Left hindlimb (tissue), 1 donor: ENCODE results near the gene VSIG10L2.
"Not testable (repeated sequence)": the region's sequence is repeated elsewhere in the genome, so short reads cannot be mapped to it uniquely, and the experiment has no call there.

Experiments used
- DNase-seq: peaks from one replicate; pipeline ENCODE4 v3.0.0-alpha.2; 2018

VSIG10L2 gene

DNA sequence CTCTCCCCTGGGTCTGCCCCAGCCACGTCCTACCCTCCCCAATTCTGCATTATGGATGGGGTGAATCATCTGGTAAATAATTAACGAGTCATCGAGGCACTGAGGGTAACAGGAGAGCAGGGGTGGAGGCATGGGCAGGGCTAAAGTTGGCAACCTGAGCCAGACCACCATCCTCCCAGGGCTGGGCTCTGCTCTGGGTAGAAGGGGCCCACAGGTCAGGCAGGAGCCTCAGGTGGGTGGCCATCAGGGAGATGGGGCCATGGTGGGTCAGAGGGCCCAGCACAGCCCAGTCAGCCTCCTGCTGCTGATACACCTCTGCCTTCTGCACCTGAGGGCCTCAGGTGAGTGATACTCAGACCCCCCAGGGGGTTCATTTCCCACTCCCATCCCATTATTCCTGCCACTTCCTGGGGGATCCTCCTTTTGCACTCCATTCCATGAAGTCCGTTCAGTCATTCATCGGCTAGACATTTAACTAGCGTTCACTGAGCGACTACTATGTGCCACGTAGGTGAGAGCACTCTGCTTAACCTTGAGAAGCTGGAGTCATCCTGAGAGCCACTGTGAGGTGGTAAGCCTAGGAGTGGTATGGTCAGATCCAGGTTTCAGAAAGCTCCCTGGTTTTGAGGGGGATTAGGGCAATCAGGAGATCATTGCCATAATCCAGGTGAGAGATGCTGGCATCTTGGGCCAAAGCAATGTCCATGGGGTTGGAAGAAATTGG lies at the start of gene VSIG10L2:
TSS of gene VSIG10L2 (plus strand) at position 248 of the 724 bp plus-strand sequence. CDS start at position 260, 12 bp downstream.
- no peak for DNase-seq

- DNase-seq: no peak
Measured at GRCh38 chr11:125901872-125902271, 44.0 kb upstream of the VSIG10L2 start.

DNA sequence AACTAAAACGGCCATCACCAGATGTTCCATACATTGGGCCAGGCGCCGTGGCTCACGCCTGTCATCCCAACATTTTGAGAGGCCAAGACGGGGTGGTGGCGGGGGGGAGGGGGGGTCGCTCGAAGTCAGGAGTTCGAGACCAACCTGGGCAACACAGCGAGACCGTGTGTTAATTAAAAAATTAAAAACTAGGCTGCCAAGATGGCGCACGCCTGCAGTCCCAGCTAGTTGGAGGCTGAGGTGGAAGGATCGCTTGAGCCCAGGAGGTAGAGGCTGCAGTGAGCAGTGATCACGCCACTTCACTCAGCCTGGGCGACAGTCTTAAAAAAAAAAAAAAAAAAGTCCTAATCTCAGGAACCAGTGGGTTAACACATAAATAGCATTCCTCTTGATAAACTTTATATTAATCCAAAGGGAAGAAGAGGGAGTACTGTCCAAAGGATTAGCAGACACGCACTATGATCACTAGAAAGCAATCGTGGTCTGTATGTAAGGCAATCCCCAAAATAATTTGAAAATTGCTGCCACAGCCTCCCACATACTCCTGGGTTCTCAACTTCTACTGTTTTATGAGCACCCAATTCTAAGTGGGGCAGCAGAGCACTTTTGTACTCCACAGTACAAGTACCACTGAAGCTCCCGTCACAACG lies 43.4 kb upstream of the VSIG10L2 start:
- DNase-seq: no peak

GRCh38 chr11:125902927-125903710 lies 42.7 kb upstream of the VSIG10L2 start, which contains the start of gene PUS3:
TSS of gene PUS3 (minus strand) at chr11:125903206. CDS start at chr11:125896284, 6,922 bp downstream.
- DNase-seq: peak; percentile 93

GRCh38 chr11:125903711-125904659 lies 41.9 kb upstream of the VSIG10L2 start, which contains the start of gene DDX25:
TSS of gene DDX25 (plus strand) at chr11:125904508. CDS start at chr11:125904518, 10 bp downstream.
- DNase-seq: peak; percentile 47

DNA sequence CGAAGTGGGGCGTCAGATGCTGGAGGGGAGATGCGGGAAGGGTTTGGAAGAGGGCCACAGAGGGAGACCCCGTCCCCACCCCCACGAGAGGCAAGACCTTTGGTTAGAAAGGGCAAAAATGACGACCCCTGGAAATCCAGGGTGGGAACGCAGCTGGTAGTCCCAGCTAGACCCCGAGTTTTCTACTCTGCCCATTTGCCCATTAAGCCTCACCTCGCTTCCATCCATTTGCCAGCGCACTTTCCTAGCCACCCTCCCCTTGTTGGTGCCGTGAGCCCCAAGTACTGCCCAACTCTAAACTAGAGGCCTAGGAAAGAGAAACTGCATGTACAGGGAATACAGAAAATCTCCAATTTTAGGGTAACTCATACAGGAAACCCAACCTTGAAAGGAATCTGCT lies 41.2 kb upstream of the VSIG10L2 start:
- DNase-seq: no peak

- DNase-seq: no peak
Measured at GRCh38 chr11:125910226-125910849, 35.5 kb upstream of the VSIG10L2 start.

- DNase-seq: not testable (repeated sequence)
Measured at GRCh38 chr11:125914601-125915000, 31.2 kb upstream of the VSIG10L2 start.

- no peak for DNase-seq
Measured at GRCh38 chr11:125916683-125917347, 29.0 kb upstream of the VSIG10L2 start.

DNA sequence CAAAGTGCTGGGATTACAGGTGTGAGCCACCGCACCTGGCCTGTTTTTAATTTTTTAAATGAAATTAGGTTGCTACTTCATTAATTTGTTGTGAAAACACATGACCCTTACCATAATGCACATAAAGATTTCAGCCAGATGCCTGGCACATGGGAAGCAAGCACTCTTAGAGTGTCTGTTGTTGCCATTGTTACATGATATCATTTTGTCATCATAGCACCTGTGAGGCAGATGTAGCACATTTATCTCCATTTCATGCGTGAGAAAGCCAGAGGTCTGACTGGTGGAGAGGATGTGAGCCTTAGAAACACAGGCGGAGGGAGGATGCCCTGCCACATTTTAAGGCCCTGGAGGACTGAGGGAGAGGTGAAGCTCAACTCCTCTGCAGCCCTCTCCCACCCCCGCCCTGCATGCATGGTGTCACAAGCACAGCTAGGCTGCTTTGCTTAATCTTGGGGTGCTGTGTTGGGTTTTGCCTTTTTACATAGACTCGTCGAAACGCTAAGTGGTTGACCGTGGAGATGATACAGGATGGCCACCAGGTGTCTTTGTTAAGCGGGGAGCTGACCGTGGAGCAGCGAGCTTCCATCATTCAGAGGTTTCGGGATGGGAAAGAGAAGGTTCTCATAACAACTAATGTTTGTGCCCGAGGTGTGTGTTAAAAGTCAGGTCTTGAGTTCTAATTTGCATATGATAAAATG lies 27.6 kb upstream of the VSIG10L2 start:
- DNase-seq: no peak

GRCh38 chr11:125921042-125921441 lies 24.8 kb upstream of the VSIG10L2 start:
- no peak for DNase-seq

- no peak for DNase-seq
Measured at GRCh38 chr11:125922156-125922555, 23.7 kb upstream of the VSIG10L2 start.

DNA sequence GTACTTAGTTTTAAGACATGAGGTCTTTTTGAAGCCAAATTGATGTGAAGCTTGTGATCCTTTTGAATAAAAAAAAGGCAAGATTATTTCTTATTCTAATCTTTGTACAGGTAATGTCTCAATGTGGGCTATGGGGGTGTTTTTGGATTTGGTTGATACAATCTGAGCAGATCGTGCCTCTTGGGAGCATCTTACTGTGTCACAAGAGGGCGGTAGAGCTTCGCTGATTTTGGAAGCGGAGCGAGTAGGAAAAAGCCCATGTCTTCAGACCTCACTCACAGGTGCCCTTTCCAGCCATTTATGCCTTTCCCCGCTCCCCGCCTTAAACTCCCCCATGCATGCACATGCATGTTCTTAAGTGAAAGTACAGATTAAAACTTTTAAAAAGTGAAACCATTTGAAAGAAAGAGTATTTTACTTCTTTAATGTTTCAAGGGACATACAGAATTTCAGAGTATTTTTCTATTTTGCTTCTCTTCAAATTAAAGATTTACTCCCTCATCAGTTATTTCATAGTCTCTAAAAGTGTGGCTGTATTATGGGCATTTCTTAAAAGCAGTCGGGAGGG lies 22.7 kb upstream of the VSIG10L2 start:
- peak; percentile 74 for DNase-seq

- no peak for DNase-seq
Measured at GRCh38 chr11:125923633-125924032, 22.2 kb upstream of the VSIG10L2 start.

GRCh38 chr11:125924384-125925007 lies 21.3 kb upstream of the VSIG10L2 start:
- no peak for DNase-seq

DNA sequence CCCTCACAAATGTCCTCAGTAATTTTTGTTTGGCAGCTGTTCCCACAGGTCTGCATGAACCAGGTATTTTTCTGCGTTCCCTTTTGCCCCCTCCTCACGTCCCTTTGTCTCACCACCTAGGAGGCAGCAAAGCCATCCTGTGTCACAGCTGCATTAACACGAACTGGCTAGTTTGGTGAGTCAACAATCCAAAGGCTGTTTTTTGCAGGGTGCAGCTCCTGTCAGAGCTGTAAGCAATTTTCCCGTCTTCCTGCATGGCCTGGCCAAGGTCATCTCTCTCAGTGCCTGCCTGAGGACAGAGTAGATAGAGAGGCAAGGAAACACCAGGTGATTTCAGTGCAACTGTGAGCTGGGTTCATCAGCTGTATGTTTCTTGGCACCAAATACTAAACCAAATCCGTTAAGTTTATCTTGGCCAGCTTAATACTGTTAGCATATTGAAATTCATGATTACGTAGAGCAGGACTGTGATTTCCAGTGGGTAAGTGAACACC lies 20.6 kb upstream of the VSIG10L2 start:
- no peak for DNase-seq

- no peak for DNase-seq
Measured at GRCh38 chr11:125925804-125926203, 20.0 kb upstream of the VSIG10L2 start.

DNA sequence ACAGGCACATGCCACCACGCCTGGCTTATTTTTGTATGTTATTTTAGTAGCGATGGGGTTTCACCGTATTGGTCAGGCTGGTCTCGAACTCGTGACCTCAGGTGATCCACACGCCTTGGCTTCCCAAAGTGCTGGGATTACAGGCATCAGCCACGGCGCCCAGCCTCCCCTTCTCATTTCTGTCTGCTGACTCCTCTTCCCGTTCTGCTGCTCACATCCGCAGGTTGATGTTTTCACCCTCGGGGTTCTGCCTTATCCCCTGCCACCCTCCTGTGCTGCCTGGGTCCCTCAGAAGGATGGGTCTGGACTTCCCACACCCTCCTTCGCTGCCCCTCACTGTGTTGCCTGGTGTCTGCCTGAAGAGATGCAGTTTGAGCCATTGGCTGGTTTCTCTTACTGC lies 19.2 kb upstream of the VSIG10L2 start:
- DNase-seq: no peak

GRCh38 chr11:125929445-125930075 lies 16.3 kb upstream of the VSIG10L2 start:
- no peak for DNase-seq
